Thyroid gland (tissue), 4 donors: ENCODE results near the gene ARHGAP15. TPM values are rescaled to one million over a fixed set of nuclear protein-coding genes. Genes with fewer than 3 reads are reported as not detected.

Experiments used
- DNase-seq, 2 donors: peaks; one replicate each; pipeline ENCODE4 v3.0.0-alpha.2; 2019
- H3K27ac ChIP-seq, 3 donors: fragments of 200-600 bp; sonication (generic); 1 replicate in 2 of 3; 2 replicates in 1 of 3; pipeline ENCODE4 v1.5.1; 2016 to 2019; ENCODE audit warnings: mild to moderate bottlenecking in 1 of 3, moderate library complexity in 1 of 3
- H3K27me3 ChIP-seq: fragments of 200-600 bp; sonication (generic); one replicate; pipeline ENCODE4 v1.5.1; 2019
- H3K36me3 ChIP-seq, 2 donors: fragments of 200-600 bp; sonication (generic); one replicate each; pipeline ENCODE4 v1.5.1; 2016 to 2019
- H3K4me1 ChIP-seq, 2 donors: fragments of 200-600 bp; sonication (generic); one replicate each; pipeline ENCODE4 v1.5.1; 2017 to 2019
- H3K4me3 ChIP-seq, 3 donors: fragments of 200-600 bp; sonication (generic); replicated peaks in 1 of 3; 1 replicate in 2 of 3; 2 replicates in 1 of 3; pipeline ENCODE4 v1.5.1; 2016; ENCODE audit warnings: mild to moderate bottlenecking in 1 of 3
- H3K9me3 ChIP-seq: fragments of 200-600 bp; sonication (generic); one replicate; pipeline ENCODE4 v1.5.1; 2017
- CTCF ChIP-seq, 6 experiments: fragments of 200-600 bp in 3 of 6; fragments of 450-650 bp in 3 of 6; sonication (generic) in 3 of 6; IDR thresholded peaks; one replicate each; pipeline ENCODE4 v1.5.1; 2016 to 2019; ENCODE audit warnings: antibody characterized with exemption in 6 of 6, mild to moderate bottlenecking in 2 of 6, inconsistent platforms in 1 of 6, moderate library complexity in 1 of 6
- POLR2A ChIP-seq, 2 donors: fragments of 450-650 bp; IDR thresholded peaks; one replicate each; pipeline ENCODE4 v1.6.1; 2017; ENCODE audit warnings: antibody characterized with exemption in 2 of 2, mild to moderate bottlenecking in 2 of 2, moderate library complexity in 1 of 2
- WGBS, 2 donors: methylation state at CpG; one replicate each; pipeline ENCODE4 v1.1.5; 2017; 5-methylcytosine and 5-hydroxymethylcytosine counted together
- intact Hi-C: fragments of 100-400 bp; cut with DNase I; formaldehyde crosslinking; loops from one replicate; pipeline ENCODE4 v1.15.1; 2023
- total RNA-seq, 4 donors: library from RNA; depleted of rRNA; stranded (reverse); fragments of >200 nt; gene quantifications; one replicate each; pipeline ENCODE4 v1.2.3, GENCODE V29; 2016

Gene ARHGAP15
- total RNA-seq, 4 donors from 2014 or later, result 9.8 to 24.4 (median 11.9) TPM

GRCh38 chr2:143716522-143716921 lies 587.3 kb downstream of the ARHGAP15 start:
- no peak for DNase-seq
- Histone ChIP-seq H3K27me3 (no peaks in the 10 kb centered on the region), H3K27ac (peak overlapping the region in 2 of 3 donors; percentile 53 to 76), H3K36me3 (no peaks in the 10 kb centered on the region), H3K9me3 (no peaks in the 10 kb centered on the region), H3K4me3 (no peak overlapping the region), H3K4me1 (peaks cover 7 to 12% of the 10 kb centered on the region in 2 donors)
- intact Hi-C loops, result no loop called here
- TF ChIP-seq CTCF (IDR thresholded peaks at IDR 0.05) (no peak), POLR2A (IDR thresholded peaks at IDR 0.05) (no peak)
- 3 to 15% methylated on average over 1 of the region's 1 CpG for WGBS, 2 donors

GRCh38 chr2:143717053-143717452 lies 587.8 kb downstream of the ARHGAP15 start:
- Histone ChIP-seq H3K27ac (peak overlapping the region in 2 of 3 donors; percentile 53 to 76), H3K4me3 (no peak overlapping the region), H3K4me1 (peaks cover 7 to 12% of the 10 kb centered on the region in 2 donors), H3K27me3 (no peaks in the 10 kb centered on the region), H3K36me3 (no peaks in the 10 kb centered on the region), H3K9me3 (no peaks in the 10 kb centered on the region)
- TF ChIP-seq CTCF (IDR thresholded peaks at IDR 0.05) (no peak), POLR2A (IDR thresholded peaks at IDR 0.05) (no peak)
- DNase-seq, result peak; percentile 22 to 51
- intact Hi-C loops, result no loop called here
- 25 to 31% methylated on average over 6 of the region's 6 CpGs for WGBS, 2 donors

GRCh38 chr2:143717536-143718168 lies 588.4 kb downstream of the ARHGAP15 start:
- 50 to 56% methylated on average over 10 of the region's 10 CpGs for WGBS, 2 donors
- Histone ChIP-seq H3K9me3 (no peaks in the 10 kb centered on the region), H3K4me3 (no peak overlapping the region), H3K27ac (peak overlapping the region in 2 of 3 donors; percentile 53 to 76), H3K4me1 (peaks cover 7 to 12% of the 10 kb centered on the region in 2 donors), H3K36me3 (no peaks in the 10 kb centered on the region), H3K27me3 (no peaks in the 10 kb centered on the region)
- no peak for DNase-seq
- TF ChIP-seq POLR2A (IDR thresholded peaks at IDR 0.05), result no peak
- no peak for TF ChIP-seq CTCF (IDR thresholded peaks at IDR 0.05)
- intact Hi-C loops, result no loop called here

GRCh38 chr2:143718745-143719144 lies 589.5 kb downstream of the ARHGAP15 start:
- Histone ChIP-seq H3K27ac (no peak overlapping the region), H3K36me3 (no peaks in the 10 kb centered on the region), H3K27me3 (no peaks in the 10 kb centered on the region), H3K4me3 (no peak overlapping the region), H3K9me3 (no peaks in the 10 kb centered on the region), H3K4me1 (peaks cover 7 to 12% of the 10 kb centered on the region in 2 donors)
- TF ChIP-seq CTCF (IDR thresholded peaks at IDR 0.05), result no peak
- no peak for TF ChIP-seq POLR2A (IDR thresholded peaks at IDR 0.05)
- intact Hi-C loops, result no loop called here
- DNase-seq, result no peak
- WGBS, 2 donors, result 89 to 91% methylated on average over 2 of the region's 2 CpGs

GRCh38 chr2:143719406-143719805 lies 590.2 kb downstream of the ARHGAP15 start:
- Histone ChIP-seq H3K9me3 (no peaks in the 10 kb centered on the region), H3K36me3 (no peaks in the 10 kb centered on the region), H3K27me3 (no peaks in the 10 kb centered on the region), H3K4me3 (no peak overlapping the region), H3K27ac (no peak overlapping the region), H3K4me1 (peaks cover 7 to 12% of the 10 kb centered on the region in 2 donors)
- DNase-seq, result no peak
- 72 to 75% methylated on average over 2 of the region's 2 CpGs for WGBS, 2 donors
- TF ChIP-seq CTCF (IDR thresholded peaks at IDR 0.05), result no peak
- no peak for TF ChIP-seq POLR2A (IDR thresholded peaks at IDR 0.05)
- intact Hi-C loops, result no loop called here
